LoVo (cell line): ENCODE data around the gene EFHC1.
"Not testable (repeated sequence)": the region's sequence is repeated elsewhere in the genome, so short reads cannot be mapped to it uniquely, and the experiment has no call there.

ENCODE experiments used
- DNase-seq: peaks from one replicate; pipeline ENCODE4 v3.0.0-alpha.2; 2016; ENCODE audit warnings: low spot score

The EFHC1 gene

DNA sequence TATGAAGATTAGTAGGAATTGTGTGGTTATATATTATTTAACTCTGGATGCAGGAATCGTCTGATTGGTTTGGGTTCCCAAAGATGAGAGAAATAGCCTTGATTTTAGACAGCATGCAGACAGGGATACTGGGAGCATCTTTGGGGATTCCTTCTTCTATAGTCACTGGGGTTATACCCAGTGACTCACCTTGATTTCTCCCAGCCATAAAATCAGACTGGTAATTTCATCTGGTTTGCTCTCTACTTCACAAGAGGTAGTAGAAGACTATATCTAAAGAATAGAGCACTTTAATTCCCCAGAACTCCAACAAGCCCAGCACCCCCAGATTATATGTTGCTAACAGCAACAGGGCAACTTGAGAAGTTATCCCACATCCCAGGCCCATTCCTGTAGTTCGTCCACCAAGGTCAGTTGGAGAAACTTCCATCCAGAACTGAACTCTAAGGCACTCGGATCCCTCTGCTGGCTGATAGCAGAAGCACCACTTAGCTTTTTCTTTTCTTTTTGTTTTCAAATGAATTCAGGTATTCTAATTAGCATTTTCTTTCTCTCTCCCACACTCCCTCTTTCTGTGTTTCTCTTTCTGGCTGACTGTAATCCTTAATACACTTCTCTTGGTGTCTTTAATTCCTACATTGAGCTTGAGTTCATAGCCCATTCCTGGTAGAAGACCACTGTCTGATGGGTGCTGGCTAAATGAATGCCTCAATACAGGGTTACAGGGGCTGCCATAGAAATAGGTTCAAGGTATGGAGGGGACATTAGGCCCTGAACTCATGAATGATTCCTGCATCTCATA lies 20.4 kb upstream of the EFHC1 start:
- peak; percentile 68 for DNase-seq

- no peak for DNase-seq
These were observed 19.7 kb upstream of the EFHC1 start for GRCh38 chr6:52400313-52401041.

GRCh38 chr6:52403086-52403485 lies 17.1 kb upstream of the EFHC1 start:
- DNase-seq = no peak

GRCh38 chr6:52403627-52404026 lies 16.5 kb upstream of the EFHC1 start:
- peak; percentile 39 for DNase-seq

GRCh38 chr6:52405243-52405642 lies 14.9 kb upstream of the EFHC1 start:
- no peak for DNase-seq

DNA sequence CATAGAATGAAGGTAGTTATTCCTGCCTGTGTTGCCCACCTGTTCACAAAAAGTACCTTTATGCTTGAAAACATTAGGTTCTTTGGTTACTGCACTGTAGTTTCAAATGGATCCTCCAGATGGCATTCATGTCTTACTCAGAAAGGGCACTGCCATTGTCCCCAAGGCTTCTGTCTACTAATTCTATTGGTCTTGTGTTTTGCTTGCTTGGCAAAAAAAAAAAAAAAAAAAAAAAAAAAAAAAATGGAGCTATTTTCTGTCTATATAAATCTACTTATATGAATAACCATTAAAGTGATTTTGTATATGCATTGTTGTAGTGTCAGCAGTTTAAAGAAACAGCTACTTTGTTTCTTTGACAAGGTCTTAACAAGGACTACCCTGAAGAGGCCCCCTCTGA lies 12.7 kb upstream of the EFHC1 start:
- DNase-seq = no peak

- no peak for DNase-seq
These were observed 10.6 kb upstream of the EFHC1 start for GRCh38 chr6:52409499-52409898.

GRCh38 chr6:52410979-52411378 lies 9.2 kb upstream of the EFHC1 start:
- no peak for DNase-seq

DNA sequence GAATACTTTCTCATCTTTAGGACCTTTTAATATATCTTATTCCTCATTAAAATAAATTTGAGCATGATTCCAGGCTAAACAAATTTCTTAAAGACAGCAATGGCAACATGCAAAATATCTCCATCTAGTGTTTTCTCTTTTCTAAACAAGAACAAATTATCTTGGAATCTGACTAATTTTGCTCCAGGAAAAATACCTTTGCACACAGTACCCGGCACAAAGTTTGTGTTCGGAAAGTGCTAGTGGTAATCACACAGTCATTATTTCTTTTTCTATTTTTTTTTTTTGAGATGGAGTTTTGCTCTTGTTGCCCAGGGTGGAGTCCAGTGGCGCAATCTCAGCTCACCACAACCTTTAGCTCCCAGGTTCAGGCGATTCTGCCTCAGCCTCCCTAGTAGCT lies 8.2 kb upstream of the EFHC1 start:
- DNase-seq = no peak

GRCh38 chr6:52415333-52415732 lies 4.8 kb upstream of the EFHC1 start:
- no peak for DNase-seq

- DNase-seq = no peak
These were observed 4.1 kb upstream of the EFHC1 start for GRCh38 chr6:52415917-52416628.

DNA sequence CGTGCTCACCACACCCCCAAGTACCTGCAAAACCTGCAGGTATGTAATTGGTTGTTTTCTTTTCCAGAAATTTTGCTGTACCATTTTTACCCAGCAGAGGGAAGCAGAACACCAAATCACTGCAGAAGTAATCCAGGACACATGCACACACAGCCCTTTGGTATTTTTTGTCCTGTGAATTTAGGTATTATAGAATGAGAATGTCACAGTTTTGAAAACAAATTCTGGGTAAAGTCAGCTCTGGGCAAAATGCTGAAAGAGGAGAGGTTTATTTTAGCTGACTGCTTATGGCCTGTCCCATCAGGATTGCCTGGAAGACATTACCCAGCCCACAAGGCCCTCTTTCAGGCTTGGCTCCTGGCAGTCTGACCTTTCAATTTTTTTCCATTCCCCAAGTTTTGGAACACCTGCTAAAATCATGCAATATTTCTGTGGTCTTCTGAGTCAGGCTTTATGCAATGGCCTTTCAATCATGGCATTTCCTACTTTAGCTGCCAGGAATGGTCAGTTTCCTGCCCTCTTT lies 3.5 kb upstream of the EFHC1 start:
- DNase-seq = peak; percentile 48

GRCh38 chr6:52417675-52418111 lies 2.4 kb upstream of the EFHC1 start:
- DNase-seq = peak; percentile 63

DNA sequence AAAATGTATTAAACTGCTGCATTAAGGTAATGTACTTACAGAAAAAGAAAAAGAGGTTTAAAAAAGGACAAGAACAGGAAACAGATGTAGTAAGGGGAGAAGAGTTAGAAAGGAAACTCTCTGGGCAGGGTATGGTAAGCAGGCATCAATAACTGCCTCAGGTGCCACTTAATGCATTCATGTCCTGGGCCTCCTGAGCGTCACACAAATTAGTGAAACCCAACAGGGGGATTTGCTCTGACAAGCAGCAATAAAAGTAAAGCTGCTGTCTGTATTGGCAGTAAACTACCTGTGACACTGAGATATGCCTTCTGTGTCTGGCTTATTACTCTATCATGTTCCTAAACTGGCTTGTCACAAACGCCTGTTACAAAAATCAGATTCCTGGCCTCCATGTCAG lies 1.5 kb upstream of the EFHC1 start:
- DNase-seq = no peak

- DNase-seq = peak; percentile 14
These were observed 671 bp downstream of the EFHC1 start for GRCh38 chr6:52420668-52421358.

DNA sequence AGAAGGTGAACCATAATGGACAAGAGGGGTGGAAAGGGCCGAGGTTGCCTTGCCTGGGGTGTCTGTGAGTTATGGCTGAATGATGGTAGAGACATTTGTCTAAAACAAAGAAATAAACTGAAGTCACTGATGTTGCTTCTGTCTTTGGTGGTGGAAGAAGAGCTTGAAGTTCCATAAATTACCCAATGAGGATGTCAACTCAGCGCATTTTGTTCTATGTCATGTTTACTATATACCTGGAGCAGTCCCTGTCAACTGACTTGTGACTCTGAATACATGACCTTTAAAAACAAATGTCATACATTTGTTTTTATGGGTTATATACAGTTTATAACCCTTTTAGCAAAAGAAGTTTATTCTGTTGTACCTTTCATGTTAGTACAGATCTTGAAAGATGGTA lies 2.0 kb downstream of the EFHC1 start:
- DNase-seq = no peak

- DNase-seq = no peak
These were observed 3.3 kb downstream of the EFHC1 start for GRCh38 chr6:52423448-52423847.

- DNase-seq = peak; percentile 10
These were observed 3.8 kb downstream of the EFHC1 start for GRCh38 chr6:52423971-52424381.

- no peak for DNase-seq
These were observed 4.4 kb downstream of the EFHC1 start for GRCh38 chr6:52424513-52424912.

GRCh38 chr6:52426667-52427066 lies 6.5 kb downstream of the EFHC1 start:
- DNase-seq = no peak

DNA sequence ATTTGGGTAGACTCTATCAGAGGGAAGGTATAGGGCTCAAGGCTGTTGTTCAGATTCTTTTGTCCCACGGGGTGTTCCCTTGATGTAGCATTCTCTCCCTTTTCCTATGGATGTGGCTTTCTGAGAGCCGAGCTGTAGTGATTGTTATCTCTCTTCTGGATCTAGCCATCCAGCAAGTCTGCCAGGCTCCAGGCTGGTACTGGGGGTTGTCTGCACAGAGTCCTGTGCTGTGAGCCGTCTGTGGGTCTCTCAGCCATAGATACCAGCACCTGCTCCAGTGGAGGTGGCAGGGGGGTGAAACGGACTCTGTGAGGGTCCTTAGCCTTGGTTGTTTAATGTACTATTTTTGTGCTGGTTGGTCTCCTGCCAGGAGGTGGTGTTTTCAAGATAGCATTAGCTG lies 13.2 kb downstream of the EFHC1 start:
- DNase-seq = not testable (repeated sequence)

- no peak for DNase-seq
These were observed 15.2 kb downstream of the EFHC1 start for GRCh38 chr6:52435345-52435744.
